H1 (cell line): ENCODE data around the gene ACE. TPM values are rescaled to one million over a fixed set of nuclear protein-coding genes. Genes with fewer than 3 reads are reported as not detected.

Source experiments
- ATF3 ChIP-seq: IDR thresholded peaks from 2 replicates; pipeline ENCODE4 v1.6.1; 2011; ENCODE audit warnings: low read depth, mild to moderate bottlenecking, low read length; ENCODE audit not compliant: insufficient read depth
- CREB1 ChIP-seq: IDR thresholded peaks from 2 replicates; pipeline ENCODE4 v1.6.1; 2012; ENCODE audit warnings: inconsistent platforms
- EZH2 ChIP-seq: fragments of 200-600 bp; sonication (generic); IDR thresholded peaks from 2 replicates; pipeline ENCODE4 v1.7.1; 2012; ENCODE audit warnings: low read depth, mild to moderate bottlenecking, moderate library complexity, low read length, inconsistent platforms; ENCODE audit not compliant: severe bottlenecking
- GTF2F1 ChIP-seq: IDR thresholded peaks from 2 replicates; pipeline ENCODE4 v1.6.1; 2012; ENCODE audit warnings: low read depth, low read length, improper control_type of control experiment, borderline replicate concordance
- MAX ChIP-seq: IDR thresholded peaks from 2 replicates; pipeline ENCODE4 v1.6.1; 2012; ENCODE audit warnings: inconsistent platforms
- POU5F1 ChIP-seq: IDR thresholded peaks from 2 replicates; pipeline ENCODE4 v1.6.1; 2011; ENCODE audit warnings: low read depth, mild to moderate bottlenecking, low read length, moderate library complexity
- SIN3A ChIP-seq, 2 experiments: IDR thresholded peaks in 1 of 2; conservative IDR thresholded peaks in 1 of 2; 2 replicates each; pipeline ENCODE4 v1.6.1; 2011 to 2012; ENCODE audit warnings: low read length in 2 of 2, improper control_type of control experiment in 1 of 2, low read depth in 1 of 2, mild to moderate bottlenecking in 1 of 2
- TEAD4 ChIP-seq: IDR thresholded peaks from 2 replicates; pipeline ENCODE4 v1.6.1; 2012; ENCODE audit warnings: low read depth, low read length, inconsistent platforms, mixed read lengths
- USF2 ChIP-seq: IDR thresholded peaks from 2 replicates; pipeline ENCODE4 v1.6.1; 2011; ENCODE audit warnings: low read length, improper control_type of control experiment
- YY1 ChIP-seq: IDR thresholded peaks from 2 replicates; pipeline ENCODE4 v1.6.1; 2011; ENCODE audit warnings: low read depth, mild to moderate bottlenecking, low read length
- polyA plus RNA-seq, 7 experiments: library from polyadenylated mRNA; depleted of rRNA in 3 of 7; stranded (reverse) in 5 of 7; unstranded in 2 of 7; fragments of >200 nt in 5 of 7; fragments of 200-250 nt in 2 of 7; gene quantifications; 1 replicate in 5 of 7; 2 replicates in 1 of 7; 4 replicates in 1 of 7; pipeline versions ENCODE4 v1.2.1 to v1.2.3, GENCODE V29; 2011 to 2013; ENCODE audit warnings: missing spikeins in 2 of 7, mixed read lengths in 2 of 7
- total RNA-seq: library from RNA; stranded (reverse); fragmentation: NEBNext Ultra II Directional; extraction: Animal tissue kit (Norgen Biotek cat#: 25700); gene quantifications from 2 replicates; pipeline ENCODE4 v1.2.1, GENCODE V29; 2021

ACE gene
- total and polyA plus RNA-seq, 2 of the 8 experiments (the other 6 are each of a cell fraction or from before 2014, with no cell fraction given): 2.5 to 5.5 TPM

GRCh38 chr17:63543822-63544420, 67.1 kb downstream of the ACE start (continued):
- no peak for TF ChIP-seq ATF3
- TF ChIP-seq YY1: no peak
- TF ChIP-seq TEAD4: no peak
- TF ChIP-seq CREB1: no peak
- no peak for TF ChIP-seq EZH2
- no peak for TF ChIP-seq MAX
- TF ChIP-seq GTF2F1: no peak
- no peak for TF ChIP-seq SIN3A (conservative IDR thresholded peaks at IDR 0.05 in 1 of 2, IDR thresholded peaks at IDR 0.05 in 1 of 2; ENCODE audit: low read depth in 1 of 2, low read length in 2 of 2)
- TF ChIP-seq USF2: no peak
- no peak for TF ChIP-seq POU5F1
